ENCODE data around the gene IFIH1.

Gene IFIH1

GRCh38 chr2:162318328-162319180 is at the start of gene IFIH1:
Gene IFIH1, minus strand, starts transcription at chr2:162318684. Its CDS starts 377 bp downstream, at chr2:162318307.
- peak; percentile 86 for DNase-seq (ENCODE audit: low spot score)

- DNase-seq (ENCODE audit: low spot score) = no peak
Observed at GRCh38 chr2:162365392-162365791, 46.9 kb upstream of the IFIH1 start.

GRCh38 chr2:162344617-162344950 is 26.1 kb upstream of the IFIH1 start:
- no peak for DNase-seq (ENCODE audit: low spot score)

GRCh38 chr2:162343824-162344616 is 25.5 kb upstream of the IFIH1 start, which contains the start of gene GCA:
Gene GCA, plus strand, starts transcription at chr2:162344132. Its CDS starts 117 bp downstream, at chr2:162344249.
- peak; percentile 94 for DNase-seq (ENCODE audit: low spot score)

- no peak for DNase-seq (ENCODE audit: low spot score)
Observed at GRCh38 chr2:162343492-162343823, 25.0 kb upstream of the IFIH1 start.

- DNase-seq (ENCODE audit: low spot score) = no peak
Observed at GRCh38 chr2:162342841-162343240, 24.4 kb upstream of the IFIH1 start.

- DNase-seq (ENCODE audit: low spot score) = no peak
Observed at GRCh38 chr2:162342321-162342720, 23.8 kb upstream of the IFIH1 start.

GRCh38 chr2:162340822-162341221 is 22.3 kb upstream of the IFIH1 start:
- DNase-seq (ENCODE audit: low spot score) = no peak

GRCh38 chr2:162337868-162338267 is 19.4 kb upstream of the IFIH1 start:
- no peak for DNase-seq (ENCODE audit: low spot score)

- DNase-seq (ENCODE audit: low spot score) = peak; percentile 9
Observed at GRCh38 chr2:162333968-162334367, 15.5 kb upstream of the IFIH1 start.

- no peak for DNase-seq (ENCODE audit: low spot score)
Observed at GRCh38 chr2:162330881-162331280, 12.4 kb upstream of the IFIH1 start.

GRCh38 chr2:162328424-162329157 is 10.1 kb upstream of the IFIH1 start:
- no peak for DNase-seq (ENCODE audit: low spot score)

- DNase-seq (ENCODE audit: low spot score) = no peak
Observed at GRCh38 chr2:162327806-162328205, 9.3 kb upstream of the IFIH1 start.

- peak; percentile 12 for DNase-seq (ENCODE audit: low spot score)
Observed at GRCh38 chr2:162327134-162327769, 8.8 kb upstream of the IFIH1 start.

- no peak for DNase-seq (ENCODE audit: low spot score)
Observed at GRCh38 chr2:162324953-162325352, 6.5 kb upstream of the IFIH1 start.

GRCh38 chr2:162320864-162321517 is 2.5 kb upstream of the IFIH1 start:
- DNase-seq (ENCODE audit: low spot score) = no peak

- DNase-seq (ENCODE audit: low spot score) = peak; percentile 21
Observed at GRCh38 chr2:162317861-162318327, 590 bp downstream of the IFIH1 start.

- no peak for DNase-seq (ENCODE audit: low spot score)
Observed at GRCh38 chr2:162317058-162317742, 1.3 kb downstream of the IFIH1 start.

GRCh38 chr2:162316590-162316989 is 1.9 kb downstream of the IFIH1 start:
- no peak for DNase-seq (ENCODE audit: low spot score)

GRCh38 chr2:162315938-162316337 is 2.5 kb downstream of the IFIH1 start:
- no peak for DNase-seq (ENCODE audit: low spot score)

GRCh38 chr2:162312853-162313252 is 5.6 kb downstream of the IFIH1 start:
- DNase-seq (ENCODE audit: low spot score) = no peak

Measured in AG08395 (cell line).